Keratinocyte (primary cell): ENCODE data around the gene NT5C1A. TPM values are rescaled to one million over a fixed set of nuclear protein-coding genes. Genes with fewer than 3 reads are reported as not detected.
A peak's percentile ranks its signal among the peaks of the same experiment; 100 is the strongest.

ENCODE experiments used
- DNase-seq: peaks from one replicate; pipeline ENCODE4 v3.0.0-alpha.2; 2011; ENCODE audit warnings: low read depth, missing footprints, low spot score
- FAIRE-seq: peaks from 2 replicates; lab custom pipeline; 2011; peaks lifted over from hg19 to GRCh38; lab: Jason Lieb, UNC
- H2AFZ ChIP-seq: 2 replicates; pipeline ENCODE4 v1.6.0; 2012; ENCODE audit warnings: low read length, control low read depth, inconsistent platforms; ENCODE audit not compliant: control insufficient read depth
- H3K27ac ChIP-seq: 2 replicates; pipeline ENCODE4 v1.5.1; 2011; ENCODE audit warnings: low read length; ENCODE audit not compliant: control insufficient read depth, insufficient read depth
- H3K27me3 ChIP-seq: 3 replicates; pipeline ENCODE4 v1.6.0; 2011; ENCODE audit warnings: low read length; ENCODE audit not compliant: control insufficient read depth, insufficient read depth; ENCODE audit errors: extremely low read depth
- H3K36me3 ChIP-seq, 2 experiments: 2 replicates in 1 of 2; 3 replicates in 1 of 2; pipeline ENCODE4 v1.5.1; 2011; ENCODE audit warnings: low read length in 2 of 2, mild to moderate bottlenecking in 1 of 2; ENCODE audit not compliant: control insufficient read depth in 2 of 2, insufficient read depth in 2 of 2; ENCODE audit errors: extremely low read depth in 1 of 2
- H3K4me1 ChIP-seq: 3 replicates; pipeline ENCODE4 v1.5.1; 2011; ENCODE audit warnings: low read length; ENCODE audit not compliant: control insufficient read depth, insufficient read depth; ENCODE audit errors: extremely low read depth
- H3K4me2 ChIP-seq: 3 replicates; pipeline ENCODE4 v1.6.0; 2011; ENCODE audit warnings: low read depth, low read length; ENCODE audit not compliant: control insufficient read depth, insufficient read depth; ENCODE audit errors: extremely low read depth
- H3K4me3 ChIP-seq, 3 experiments: fragments of 200-600 bp in 1 of 3; sonication (generic) in 1 of 3; 2 replicates in 2 of 3; 3 replicates in 1 of 3; pipeline ENCODE4 v1.5.1; 2011 to 2016; ENCODE audit warnings: low read length in 3 of 3, mild to moderate bottlenecking in 3 of 3, control low read depth in 2 of 3, inconsistent platforms in 1 of 3, low read depth in 1 of 3, mixed read lengths in 1 of 3, mixed run types in 1 of 3, moderate library complexity in 1 of 3; ENCODE audit not compliant: control insufficient read depth in 2 of 3, insufficient read depth in 2 of 3; ENCODE audit errors: extremely low read depth in 1 of 3
- H3K79me2 ChIP-seq: 2 replicates; pipeline ENCODE4 v1.6.0; 2012; ENCODE audit warnings: low read length; ENCODE audit not compliant: control insufficient read depth, insufficient read depth
- H3K9ac ChIP-seq: 3 replicates; pipeline ENCODE4 v1.6.0; 2011; ENCODE audit warnings: low read length; ENCODE audit not compliant: control insufficient read depth, insufficient read depth; ENCODE audit errors: extremely low read depth
- H3K9me1 ChIP-seq: 3 replicates; pipeline ENCODE4 v1.6.0; 2011; ENCODE audit warnings: low read length; ENCODE audit not compliant: control insufficient read depth, insufficient read depth; ENCODE audit errors: extremely low read depth
- H3K9me3 ChIP-seq: 2 replicates; pipeline ENCODE4 v1.5.1; 2012; ENCODE audit warnings: low read depth, low read length; ENCODE audit not compliant: control insufficient read depth
- H4K20me1 ChIP-seq: 3 replicates; pipeline ENCODE4 v1.6.0; 2011; ENCODE audit warnings: low read length; ENCODE audit not compliant: control insufficient read depth, insufficient read depth; ENCODE audit errors: extremely low read depth
- CTCF ChIP-seq, 3 experiments: IDR thresholded peaks in 1 of 3; conservative IDR thresholded peaks in 1 of 3; optimal IDR thresholded peaks in 1 of 3; 2 replicates in 2 of 3; 3 replicates in 1 of 3; pipeline versions ENCODE3 to v1.5.1; 2011; ENCODE audit warnings: low read length in 3 of 3, mild to moderate bottlenecking in 3 of 3, moderate library complexity in 2 of 3, control low read depth in 1 of 3, inconsistent platforms in 1 of 3; ENCODE audit not compliant: insufficient read depth in 2 of 3; ENCODE audit errors: extremely low read depth in 1 of 3
- EZH2 ChIP-seq: IDR thresholded peaks from one replicate; pipeline ENCODE4 v1.6.1; 2012; ENCODE audit warnings: inconsistent platforms, mild to moderate bottlenecking, low read length, moderate library complexity
- dilution Hi-C: fragments of 300-500 bp; cut with MboI; formaldehyde crosslinking; loops from one replicate; pipeline ENCODE4 v1.7.0; 2020; ENCODE audit warnings: low sequenced_read_pairs; ENCODE audit not compliant: extremely low pct_ligation_motif_present
- polyA plus RNA-seq, 5 experiments: library from polyadenylated mRNA; depleted of rRNA in 3 of 5; stranded (reverse) in 3 of 5; stranded (forward) in 1 of 5; unstranded in 1 of 5; fragments of >200 nt; gene quantifications; 1 replicate in 1 of 5; 2 replicates in 3 of 5; 3 replicates in 1 of 5; pipeline versions ENCODE4 v1.2.1 to v1.2.3, GENCODE V29; 2011 to 2012; ENCODE audit warnings: missing spikeins in 2 of 5, low read depth in 1 of 5, low replicate concordance in 1 of 5

The NT5C1A gene
- polyA plus RNA-seq, 1 donor (not counting 4 experiments of a cell fraction or from before 2014, with no cell fraction given): not detected

DNA sequence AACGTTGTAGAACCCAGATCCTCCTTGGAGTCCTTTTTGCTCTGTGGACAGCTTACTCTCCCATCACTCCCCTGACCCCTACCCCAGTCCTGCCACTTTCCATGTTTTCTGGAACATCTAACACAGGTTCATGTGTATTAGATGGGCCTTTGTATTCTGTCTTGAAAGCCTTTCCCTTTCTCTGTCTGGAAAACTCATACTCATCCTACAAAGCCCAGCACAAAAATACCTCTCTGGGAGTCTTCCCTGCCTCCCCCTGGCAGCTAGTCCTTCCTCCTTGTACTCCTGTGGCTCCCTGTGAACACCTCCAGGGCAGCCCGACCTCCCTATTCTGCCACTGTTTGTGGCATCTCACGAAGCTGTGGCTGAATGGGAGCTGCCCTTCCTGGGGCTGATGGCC, 24.7 kb downstream of the NT5C1A start:
- Histone ChIP-seq H3K36me3 (no peaks in the 10 kb centered on the region), H3K27ac (no peak overlapping the region), H3K4me2 (no peak overlapping the region), H3K4me1 (peaks cover 7% of the 10 kb centered on the region), H3K9me3 (no peaks in the 10 kb centered on the region), H4K20me1 (no peaks in the 10 kb centered on the region), H3K4me3 (no peak overlapping the region), H3K27me3 (peaks cover 8% of the 10 kb centered on the region), H3K79me2 (no peaks in the 10 kb centered on the region), H3K9ac (no peak overlapping the region), H2AFZ (no peak overlapping the region), H3K9me1 (no peaks in the 10 kb centered on the region)
- TF ChIP-seq CTCF (optimal IDR thresholded peaks at IDR 0.05 in 1 of 3, IDR thresholded peaks at IDR 0.05 in 1 of 3, conservative IDR thresholded peaks at IDR 0.05 in 1 of 3; ENCODE audit: extremely low read depth in 1 of 3, insufficient read depth in 2 of 3, low read length in 3 of 3) (no peak), EZH2 (no peak)
- FAIRE-seq (no peak), DNase-seq (no peak)
- dilution Hi-C loops: no loop called here

DNA sequence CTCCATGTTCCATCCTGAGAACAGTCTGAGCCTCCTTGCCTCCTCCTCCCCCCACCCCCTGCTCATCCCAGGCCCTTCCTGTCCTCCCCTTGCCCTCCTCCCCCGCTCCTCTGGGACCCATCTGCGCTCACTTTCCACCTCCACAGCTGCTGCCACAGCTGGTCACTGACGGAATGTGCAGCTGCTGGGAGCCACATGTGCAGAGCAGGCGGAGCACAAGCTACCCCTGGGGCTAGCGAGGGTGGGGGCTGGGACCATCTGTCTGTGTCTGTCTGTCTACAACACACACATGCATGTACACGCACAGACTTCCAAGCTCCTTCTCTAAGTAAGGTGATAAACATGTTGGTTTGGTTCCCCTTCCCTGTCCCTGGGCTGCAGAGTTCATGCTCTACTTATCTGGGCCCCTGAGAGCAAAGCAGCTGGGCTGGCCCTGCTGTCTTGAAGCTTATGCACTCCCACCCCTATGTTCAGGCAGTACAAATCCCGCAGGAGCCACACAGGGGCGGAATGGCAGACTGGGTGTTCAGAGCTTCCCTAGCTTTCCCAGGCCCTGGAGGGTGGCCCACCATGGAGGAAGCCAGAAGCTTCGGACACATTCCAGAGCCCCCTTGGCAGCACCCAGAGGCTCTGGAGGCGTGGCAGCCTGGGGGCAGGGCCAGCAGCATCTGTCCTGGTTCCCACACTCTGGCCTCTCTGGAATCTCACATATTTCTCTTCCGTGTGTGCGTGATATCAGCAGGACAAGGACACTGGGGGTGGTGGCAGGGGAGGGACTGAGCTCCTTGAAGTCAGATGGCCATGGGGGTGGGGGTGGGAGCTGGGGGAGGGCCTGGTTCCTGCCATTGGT, 25.4 kb downstream of the NT5C1A start:
- no peak for TF ChIP-seq EZH2
- peak in 2 of 3 experiments; percentile 30 to 36 for TF ChIP-seq CTCF (optimal IDR thresholded peaks at IDR 0.05 in 1 of 3, IDR thresholded peaks at IDR 0.05 in 1 of 3, conservative IDR thresholded peaks at IDR 0.05 in 1 of 3; ENCODE audit: extremely low read depth in 1 of 3, insufficient read depth in 2 of 3, low read length in 3 of 3)
- Histone ChIP-seq H4K20me1 (no peaks in the 10 kb centered on the region), H3K9me1 (no peaks in the 10 kb centered on the region), H3K27me3 (peaks cover 8% of the 10 kb centered on the region), H3K36me3 (no peaks in the 10 kb centered on the region), H2AFZ (no peak overlapping the region), H3K79me2 (no peaks in the 10 kb centered on the region), H3K4me3 (no peak overlapping the region), H3K9ac (no peak overlapping the region), H3K4me2 (no peak overlapping the region), H3K27ac (no peak overlapping the region), H3K4me1 (peaks cover 7% of the 10 kb centered on the region), H3K9me3 (no peaks in the 10 kb centered on the region)
- FAIRE-seq (peak; percentile 26), DNase-seq (peak; percentile 11)
- dilution Hi-C loops: no loop called here
